Astrocyte of the cerebellum (primary cell): ENCODE measurements around the gene SLAMF9.

Experiments
- DNase-seq: peaks from one replicate; pipeline ENCODE4 v3.0.0-alpha.2; 2011; ENCODE audit warnings: low read depth
- H3K4me3 ChIP-seq: 2 replicates; pipeline ENCODE4 v1.5.1; 2011; ENCODE audit warnings: mild to moderate bottlenecking, low read depth, low read length, moderate library complexity
- CTCF ChIP-seq: IDR thresholded peaks from 2 replicates; pipeline ENCODE4 v1.5.1; 2012; ENCODE audit warnings: low read length, low read depth, moderate library complexity, mild to moderate bottlenecking; ENCODE audit errors: missing control alignments
- in situ Hi-C: cut with HindIII; loops from 2 replicates; pipeline ENCODE4 v1.10.0; 2017; ENCODE audit warnings: low sequenced_read_pairs

Gene SLAMF9

GRCh38 chr1:159961636-159962035 lies 7.6 kb upstream of the SLAMF9 start:
- H3K4me3 ChIP-seq, result no peak overlapping the region
- TF ChIP-seq CTCF, result no peak

GRCh38 chr1:159960721-159961381 lies 6.8 kb upstream of the SLAMF9 start:
- in situ Hi-C loops, result no loop called here
- no peak for DNase-seq
- H3K4me3 ChIP-seq, result no peak overlapping the region
- no peak for TF ChIP-seq CTCF

More at GRCh38 chr1:159961636-159962035, 7.6 kb upstream of the SLAMF9 start:
- no peak for DNase-seq
- in situ Hi-C loops, result no loop called here

DNA sequence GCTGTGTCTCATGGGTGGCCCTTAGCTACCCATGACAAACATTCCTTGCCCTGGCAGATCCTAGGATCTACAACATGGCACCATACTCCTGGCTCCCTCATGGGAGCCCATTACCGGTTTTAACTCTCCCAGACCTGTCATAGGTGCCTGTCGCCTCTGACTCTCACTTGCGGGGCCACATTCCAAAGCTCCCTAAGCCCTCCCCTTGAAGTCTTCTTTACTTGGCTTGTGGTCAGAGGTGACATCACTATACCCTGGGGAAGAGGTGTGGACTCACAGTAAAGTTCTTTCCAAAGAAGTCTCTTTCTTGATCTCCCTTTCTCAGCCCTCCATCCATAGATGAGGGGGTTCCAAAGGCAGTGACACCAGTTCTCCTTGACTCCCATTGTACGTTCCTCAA lies 5.4 kb upstream of the SLAMF9 start:
- no peak for TF ChIP-seq CTCF
- in situ Hi-C loops, result no loop called here
- no peak for DNase-seq
- H3K4me3 ChIP-seq, result no peak overlapping the region

- DNase-seq, result no peak
- in situ Hi-C loops, result no loop called here
- no peak for TF ChIP-seq CTCF
These were observed 4.8 kb upstream of the SLAMF9 start for GRCh38 chr1:159958719-159959380.

DNA sequence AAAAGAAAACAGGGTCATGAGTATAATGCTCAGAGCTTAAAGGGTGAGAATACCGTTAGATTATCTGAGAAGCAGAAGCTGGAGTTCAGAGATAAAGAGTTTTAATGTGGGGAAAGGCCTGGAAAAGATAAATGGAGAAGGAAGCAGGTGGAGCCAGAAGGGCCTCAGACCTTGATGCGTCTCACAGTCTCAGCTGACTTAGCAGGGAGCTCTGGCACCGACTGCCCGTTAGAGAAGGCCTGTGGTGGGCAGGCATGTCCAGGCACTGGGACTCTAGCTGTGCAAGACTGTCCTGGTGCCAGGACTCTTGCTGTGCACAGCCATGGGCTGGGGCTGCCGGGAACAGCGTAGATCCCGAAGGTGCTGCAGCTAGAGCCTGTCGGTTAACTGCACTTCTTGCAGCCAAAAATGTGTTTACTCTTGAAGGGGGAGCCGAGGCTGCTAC lies 3.8 kb upstream of the SLAMF9 start:
- no peak for TF ChIP-seq CTCF
- in situ Hi-C loops, result no loop called here
- no peak overlapping the region for H3K4me3 ChIP-seq
- no peak for DNase-seq

More at GRCh38 chr1:159958719-159959380, 4.8 kb upstream of the SLAMF9 start:
- H3K4me3 ChIP-seq, result no peak overlapping the region

- in situ Hi-C loops, result no loop called here
- H3K4me3 ChIP-seq, result no peak overlapping the region
- DNase-seq, result no peak
- no peak for TF ChIP-seq CTCF
These were observed 1.4 kb upstream of the SLAMF9 start for GRCh38 chr1:159955456-159955855.
